GM21717 (cell line): Measurements from ENCODE around the gene GATA1.

Source experiments
- ATAC-seq: cut with Tn5 transposase; IDR thresholded peaks from one replicate; pipeline ENCODE4 v1.9.1; 2021; ENCODE audit warnings: mild to moderate bottlenecking, moderate library complexity; ENCODE audit not compliant: unreplicated experiment

Gene GATA1

GRCh38 chrX:48839686-48840085, 53.3 kb downstream of the GATA1 start:
- no peak for ATAC-seq
